Natural killer cell (primary cell): Measurements from ENCODE around the gene LMO7. TPM values are rescaled to one million over a fixed set of nuclear protein-coding genes. Genes with fewer than 3 reads are reported as not detected.
"Not testable (repeated sequence)": the region's sequence is repeated elsewhere in the genome, so short reads cannot be mapped to it uniquely, and the experiment has no call there.

Experiments used
- ATAC-seq, 3 donors: fragments of 150-1000 bp in 2 of 3; fragments of 200-7000 bp in 1 of 3; cut with Tn5 transposase; 1 replicate in 1 of 3; 2 replicates in 2 of 3; pipeline ENCODE4 v1.10.0; 2021; ENCODE audit warnings: mild to moderate bottlenecking in 2 of 3, moderate library complexity in 2 of 3
- DNase-seq, 2 donors: peaks; one replicate each; pipeline versions ENCODE4 v3.0.0 to v3.0.0-alpha.2; 2013 to 2021; ENCODE audit warnings: mixed read lengths in 1 of 2
- H3K27ac ChIP-seq: one replicate; pipeline ENCODE4 v1.5.1; 2013; ENCODE audit warnings: mild to moderate bottlenecking, low read length
- H3K27me3 ChIP-seq: one replicate; pipeline ENCODE4 v1.6.1; 2013; ENCODE audit warnings: low read length; ENCODE audit not compliant: control insufficient read depth, insufficient read depth
- H3K36me3 ChIP-seq: one replicate; pipeline ENCODE4 v1.6.1; 2013; ENCODE audit warnings: low read length; ENCODE audit not compliant: control insufficient read depth, insufficient read depth
- H3K4me1 ChIP-seq: one replicate; pipeline ENCODE4 v1.6.1; 2013; ENCODE audit warnings: low read length; ENCODE audit not compliant: control insufficient read depth, insufficient read depth
- H3K4me3 ChIP-seq: one replicate; pipeline ENCODE4 v1.5.1; 2013; ENCODE audit warnings: low read length
- H3K9me3 ChIP-seq: one replicate; pipeline ENCODE4 v1.6.1; 2013; ENCODE audit warnings: low read length; ENCODE audit not compliant: control insufficient read depth, insufficient read depth
- H3K27ac Mint-ChIP-seq, 2 donors: one replicate each; pipeline ENCODE4 v1.8.0; 2022; ENCODE audit warnings: mild to moderate bottlenecking in 2 of 2, mixed read lengths in 2 of 2, moderate library complexity in 1 of 2
- H3K27me3 Mint-ChIP-seq, 2 donors: one replicate each; pipeline ENCODE4 v1.8.0; 2022; ENCODE audit warnings: low read depth in 2 of 2, mixed read lengths in 2 of 2
- H3K36me3 Mint-ChIP-seq: one replicate; pipeline ENCODE4 v1.8.0; 2022; ENCODE audit warnings: mixed read lengths
- H3K4me1 Mint-ChIP-seq, 2 donors: one replicate each; pipeline ENCODE4 v1.8.0; 2022; ENCODE audit warnings: mixed read lengths in 2 of 2
- H3K4me3 Mint-ChIP-seq: one replicate; pipeline ENCODE4 v1.8.0; 2022; ENCODE audit warnings: mild to moderate bottlenecking, moderate library complexity, mixed read lengths
- H3K9me3 Mint-ChIP-seq, 2 donors: one replicate each; pipeline ENCODE4 v1.8.0; 2022; ENCODE audit warnings: mixed read lengths in 2 of 2
- WGBS: methylation state at CpG from one replicate; pipeline ENCODE4 v1.1.7; 2013; ENCODE audit warnings: missing lambda C conversion rate; ENCODE audit not compliant: insufficient coverage; 5-methylcytosine and 5-hydroxymethylcytosine counted together
- intact Hi-C: fragments of 100-400 bp; cut with micrococcal nuclease; formaldehyde crosslinking; loops from one replicate; pipeline ENCODE4 v1.14.2; 2022
- total RNA-seq, 4 donors: library from RNA; stranded (reverse); fragments of 120-200 nt in 1 of 4; gene quantifications; one replicate each; pipeline versions ENCODE4 v1.2.3 to v1.2.4, GENCODE V29; 2013 to 2022
- TF ChIP-seq, protein P1 (sequence below): fragments of 200-600 bp; IDR thresholded peaks from one replicate; pipeline ENCODE4 v1.8.0; 2022; ENCODE audit warnings: antibody characterized with exemption

Gene LMO7
- total RNA-seq, 3 donors from 2014 or later (not counting 1 experiment from before 2014, with no cell fraction given) = 5.5 to 10.4 (median 7.9) TPM

DNA sequence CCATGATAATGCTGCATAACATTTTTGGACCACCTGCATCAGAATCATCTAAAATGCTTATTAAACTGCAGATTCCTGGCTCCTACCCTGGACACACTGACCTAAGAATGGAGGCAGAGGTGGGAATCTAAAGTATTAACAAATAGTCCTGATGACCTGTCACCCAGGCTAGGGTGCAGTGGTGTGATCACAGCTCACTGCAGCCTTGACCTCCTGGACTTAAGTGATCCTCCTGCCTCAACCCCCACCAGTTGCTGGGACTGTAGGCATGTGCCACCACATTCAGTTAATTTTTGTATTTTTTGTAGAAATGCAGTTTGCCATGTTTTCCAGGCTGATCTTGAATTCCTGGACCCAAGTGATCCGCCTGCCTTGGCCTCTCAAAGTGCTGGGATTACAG lies 43.3 kb downstream of the LMO7 start:
- intact Hi-C loops = no loop called here
- Mint-ChIP-seq H3K27me3 (no peaks in the 10 kb centered on the region), H3K9me3 (no peaks in the 10 kb centered on the region), H3K27ac (no peak overlapping the region), H3K4me3 (no peak overlapping the region), H3K4me1 (no peaks in the 10 kb centered on the region), H3K36me3 (no peaks in the 10 kb centered on the region)
- ATAC-seq = no peak
- H3K27ac ChIP-seq = no peak overlapping the region
- TF ChIP-seq, protein P1, sequence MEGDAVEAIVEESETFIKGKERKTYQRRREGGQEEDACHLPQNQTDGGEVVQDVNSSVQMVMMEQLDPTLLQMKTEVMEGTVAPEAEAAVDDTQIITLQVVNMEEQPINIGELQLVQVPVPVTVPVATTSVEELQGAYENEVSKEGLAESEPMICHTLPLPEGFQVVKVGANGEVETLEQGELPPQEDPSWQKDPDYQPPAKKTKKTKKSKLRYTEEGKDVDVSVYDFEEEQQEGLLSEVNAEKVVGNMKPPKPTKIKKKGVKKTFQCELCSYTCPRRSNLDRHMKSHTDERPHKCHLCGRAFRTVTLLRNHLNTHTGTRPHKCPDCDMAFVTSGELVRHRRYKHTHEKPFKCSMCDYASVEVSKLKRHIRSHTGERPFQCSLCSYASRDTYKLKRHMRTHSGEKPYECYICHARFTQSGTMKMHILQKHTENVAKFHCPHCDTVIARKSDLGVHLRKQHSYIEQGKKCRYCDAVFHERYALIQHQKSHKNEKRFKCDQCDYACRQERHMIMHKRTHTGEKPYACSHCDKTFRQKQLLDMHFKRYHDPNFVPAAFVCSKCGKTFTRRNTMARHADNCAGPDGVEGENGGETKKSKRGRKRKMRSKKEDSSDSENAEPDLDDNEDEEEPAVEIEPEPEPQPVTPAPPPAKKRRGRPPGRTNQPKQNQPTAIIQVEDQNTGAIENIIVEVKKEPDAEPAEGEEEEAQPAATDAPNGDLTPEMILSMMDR = no peak
- DNase-seq = no peak
- WGBS = 94% methylated on average over 1 of the region's 1 CpG
- H3K4me3 ChIP-seq = no peak overlapping the region
- H3K9me3 ChIP-seq = no peaks in the 10 kb centered on the region
- H3K36me3 ChIP-seq = no peaks in the 10 kb centered on the region
- no peaks in the 10 kb centered on the region for H3K27me3 ChIP-seq
- no peaks in the 10 kb centered on the region for H3K4me1 ChIP-seq

DNA sequence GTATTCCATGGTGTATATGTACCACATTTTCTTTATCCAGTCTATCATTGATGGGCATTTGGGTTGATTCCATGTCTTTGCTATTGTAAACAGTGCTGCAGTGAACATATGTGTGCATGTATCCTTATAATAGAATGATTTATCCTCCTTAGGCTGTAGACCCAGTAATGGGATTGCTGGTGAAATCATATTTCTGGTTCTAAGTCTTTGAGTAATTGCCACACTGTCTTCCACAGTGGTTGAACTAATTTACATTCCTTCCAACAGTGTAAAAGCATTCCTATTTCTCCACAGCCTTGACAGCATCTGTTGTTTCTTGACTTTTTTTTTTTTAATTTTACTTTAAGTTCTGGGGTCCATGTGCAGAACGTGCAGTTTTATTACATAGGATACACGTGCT lies 44.1 kb downstream of the LMO7 start:
- H3K36me3 Mint-ChIP-seq, H3K27me3 Mint-ChIP-seq, intact Hi-C loops, ATAC-seq, H3K27ac ChIP-seq, H3K36me3 ChIP-seq, H3K27me3 ChIP-seq, H3K9me3 ChIP-seq, H3K27ac Mint-ChIP-seq, H3K4me1 ChIP-seq, DNase-seq, H3K9me3 Mint-ChIP-seq, H3K4me1 Mint-ChIP-seq, H3K4me3 Mint-ChIP-seq, H3K4me3 ChIP-seq: not testable (repeated sequence)
- 100% methylated on average over 2 of the region's 2 CpGs for WGBS

DNA sequence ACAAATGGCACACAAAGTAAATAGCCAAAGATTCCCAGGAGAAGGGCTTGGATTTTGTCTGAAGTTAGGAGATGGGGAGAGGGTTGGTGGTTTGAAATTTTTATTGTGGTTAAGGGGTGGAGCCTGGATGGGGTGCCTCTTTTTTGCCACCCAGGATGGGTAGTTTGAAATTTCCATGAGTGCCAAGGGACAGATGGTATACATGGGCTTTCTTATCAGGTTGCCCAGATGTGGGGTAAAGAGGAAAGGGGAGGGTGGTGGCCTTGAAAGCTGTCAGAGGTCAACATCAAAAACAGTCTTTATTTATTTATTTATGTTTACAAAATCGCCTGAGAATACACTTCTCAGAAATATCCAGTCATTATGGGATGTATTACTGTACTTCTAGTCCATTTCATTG lies 46.2 kb downstream of the LMO7 start:
- no peak overlapping the region for H3K27ac ChIP-seq
- no peak for DNase-seq
- H3K4me1 ChIP-seq = no peaks in the 10 kb centered on the region
- ATAC-seq = no peak
- H3K9me3 ChIP-seq = no peaks in the 10 kb centered on the region
- Mint-ChIP-seq H3K9me3 (no peaks in the 10 kb centered on the region), H3K4me3 (no peak overlapping the region), H3K36me3 (no peaks in the 10 kb centered on the region), H3K27me3 (no peaks in the 10 kb centered on the region), H3K27ac (no peak overlapping the region), H3K4me1 (no peaks in the 10 kb centered on the region)
- intact Hi-C loops = no loop called here
- WGBS = no CpG with 5 or more reads among the region's 1 CpG
- H3K27me3 ChIP-seq = no peaks in the 10 kb centered on the region
- H3K36me3 ChIP-seq = no peaks in the 10 kb centered on the region
- H3K4me3 ChIP-seq = no peak overlapping the region
- TF ChIP-seq, protein P1 = no peak

DNA sequence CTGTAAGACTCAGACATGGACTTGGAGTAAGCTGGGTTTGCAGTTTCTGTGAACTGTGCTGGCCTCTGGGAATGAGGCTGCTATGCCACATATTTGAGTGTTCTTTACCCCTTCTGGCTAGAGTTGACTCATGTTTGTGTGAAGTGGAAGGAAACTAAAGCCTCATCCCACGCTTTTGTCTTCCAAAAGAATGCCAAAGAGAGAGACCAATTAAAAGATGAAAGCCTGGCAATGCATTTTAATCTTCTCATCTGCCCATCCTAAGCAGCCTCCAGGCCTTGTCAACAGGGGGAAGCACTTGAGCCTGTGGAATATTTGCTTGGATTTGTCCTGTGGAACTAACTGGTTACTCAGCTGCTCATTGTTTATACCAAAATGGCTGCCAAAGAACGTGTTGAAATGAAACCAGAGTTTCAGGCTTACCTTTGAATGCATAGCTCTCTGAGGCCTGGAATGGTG lies 49.1 kb downstream of the LMO7 start:
- Mint-ChIP-seq H3K27ac (no peak overlapping the region), H3K36me3 (no peaks in the 10 kb centered on the region), H3K27me3 (no peaks in the 10 kb centered on the region), H3K4me1 (no peaks in the 10 kb centered on the region), H3K4me3 (no peak overlapping the region), H3K9me3 (no peaks in the 10 kb centered on the region)
- ATAC-seq = no peak
- Histone ChIP-seq H3K36me3 (no peaks in the 10 kb centered on the region), H3K4me1 (no peaks in the 10 kb centered on the region), H3K27ac (no peak overlapping the region), H3K27me3 (no peaks in the 10 kb centered on the region), H3K9me3 (no peaks in the 10 kb centered on the region), H3K4me3 (no peak overlapping the region)
- 78% methylated on average over 2 of the region's 2 CpGs for WGBS
- intact Hi-C loops = no loop called here
- TF ChIP-seq, protein P1 = no peak
- DNase-seq = no peak
